HCT116 (cell line): ENCODE results near the gene SLC39A10. TPM values are rescaled to one million over a fixed set of nuclear protein-coding genes. Genes with fewer than 3 reads are reported as not detected.

Experiments used
- ATAC-seq: fragments of 200-7000 bp; cut with Tn5 transposase; 2 replicates; pipeline ENCODE4 v1.9.1; 2020; ENCODE audit warnings: mild to moderate bottlenecking, moderate library complexity
- BruUV-seq: library from RNA; stranded (reverse); fragments of 400-500 nt; replicated peaks from 2 replicates; lab custom pipeline; 2021; lab: Mats Ljungman, UMichigan
- CTCF ChIA-PET: fragments of 300-600 bp; sonication (Branson Sonifier 250); formaldehyde crosslinking; loops from one replicate; lab custom pipeline; 2021; ENCODE audit warnings: antibody characterized with exemption; lab: Charles Lee
- POLR2A ChIA-PET: fragments of 300-600, 350-600 bp; sonication (Branson Sonifier 250); formaldehyde crosslinking; loops from one replicate; lab custom pipeline; 2021; ENCODE audit warnings: antibody characterized with exemption; lab: Charles Lee
- RAD21 ChIA-PET, 2 experiments: fragments of 300-600 bp; sonication (Branson Sonifier 250); formaldehyde crosslinking; loops; one replicate each; lab custom pipeline; 2023; ENCODE audit warnings: low total read pairs in 2 of 2; ENCODE audit not compliant: uncharacterized antibody in 2 of 2, unreplicated experiment in 2 of 2, low non-redundant PET in 1 of 2; lab: Charles Lee
- DNase-seq: peaks from one replicate; pipeline ENCODE4 v3.0.0-alpha.2; 2010; ENCODE audit warnings: low read depth, low spot score
- H2AFZ ChIP-seq: fragments of 200-600 bp; shearing (Covaris generic), sonication (generic); 2 replicates; pipeline ENCODE4 v1.6.1; 2017; ENCODE audit warnings: low read depth, mixed run types, mixed read lengths, antibody characterized with exemption, low read length; ENCODE audit not compliant: poor library complexity, severe bottlenecking
- H3K27ac ChIP-seq: 2 replicates; pipeline ENCODE4 v1.5.1; 2012; ENCODE audit warnings: low read depth, low read length
- H3K27me3 ChIP-seq: fragments of 200-600 bp; sonication (generic); 2 replicates; pipeline ENCODE4 v1.6.1; 2016; ENCODE audit warnings: mixed run types, low read length, mixed read lengths; ENCODE audit not compliant: insufficient read depth
- H3K36me3 ChIP-seq, 2 experiments: fragments of 200-500 bp in 1 of 2; fragments of 200-600 bp in 1 of 2; sonication (Bioruptor generic) in 1 of 2; sonication (generic) in 1 of 2; 2 replicates each; pipeline versions ENCODE4 v1.5.1 to v1.6.1; 2014 to 2016; ENCODE audit warnings: low read length in 2 of 2, inconsistent platforms in 1 of 2, mixed read lengths in 1 of 2, mixed run types in 1 of 2; ENCODE audit not compliant: insufficient read depth in 2 of 2, control insufficient read depth in 1 of 2
- H3K4me1 ChIP-seq, 2 experiments: fragments of 200-600 bp in 1 of 2; sonication (generic) in 1 of 2; 2 replicates each; pipeline versions ENCODE4 v1.5.1 to v1.6.1; 2012 to 2017; ENCODE audit warnings: low read length in 2 of 2, inconsistent platforms in 1 of 2, mild to moderate bottlenecking in 1 of 2, mixed read lengths in 1 of 2, mixed run types in 1 of 2, moderate library complexity in 1 of 2; ENCODE audit not compliant: insufficient read depth in 2 of 2, control insufficient read depth in 1 of 2
- H3K4me2 ChIP-seq: fragments of 200-600 bp; sonication (generic); 2 replicates; pipeline ENCODE4 v1.6.1; 2017; ENCODE audit warnings: mixed run types, low read length, mixed read lengths
- H3K4me3 ChIP-seq, 2 experiments: fragments of 200-600 bp in 1 of 2; sonication (generic) in 1 of 2; replicated peaks in 1 of 2; 2 replicates each; pipeline ENCODE4 v1.5.1; 2011 to 2016; ENCODE audit warnings: low read length in 2 of 2, control low read depth in 1 of 2, low read depth in 1 of 2, mild to moderate bottlenecking in 1 of 2, mixed read lengths in 1 of 2, mixed run types in 1 of 2
- H3K79me2 ChIP-seq: fragments of 200-600 bp; sonication (generic); 2 replicates; pipeline ENCODE4 v1.6.1; 2017; ENCODE audit warnings: mild to moderate bottlenecking, mixed run types, low read length, moderate library complexity, mixed read lengths; ENCODE audit not compliant: insufficient read depth
- H3K9ac ChIP-seq: fragments of 200-600 bp; sonication (generic); 2 replicates; pipeline ENCODE4 v1.6.1; 2016; ENCODE audit warnings: low read length, mixed read lengths
- H3K9me2 ChIP-seq: fragments of 200-600 bp; sonication (generic), shearing (Covaris generic); 2 replicates; pipeline ENCODE4 v1.6.1; 2017; ENCODE audit warnings: mixed run types, mild to moderate bottlenecking, moderate library complexity; ENCODE audit not compliant: insufficient read depth
- H3K9me3 ChIP-seq, 2 experiments: fragments of 200-500 bp in 1 of 2; fragments of 200-600 bp in 1 of 2; sonication (Bioruptor generic) in 1 of 2; sonication (generic) in 1 of 2; 2 replicates each; pipeline ENCODE4 v1.6.1; 2014 to 2017; ENCODE audit warnings: low read length in 2 of 2, mixed read lengths in 2 of 2, inconsistent platforms in 1 of 2, low read depth in 1 of 2, mild to moderate bottlenecking in 1 of 2, mixed run types in 1 of 2, moderate library complexity in 1 of 2; ENCODE audit not compliant: control insufficient read depth in 1 of 2, insufficient read depth in 1 of 2
- H4K20me1 ChIP-seq: fragments of 200-600 bp; sonication (generic), shearing (Covaris generic); 2 replicates; pipeline ENCODE4 v1.6.1; 2017; ENCODE audit warnings: mixed run types, mild to moderate bottlenecking, moderate library complexity; ENCODE audit not compliant: insufficient read depth
- CBX3 ChIP-seq: IDR thresholded peaks from 2 replicates; pipeline ENCODE4 v1.6.1; 2012; ENCODE audit warnings: low read depth
- CTCF ChIP-seq, 3 experiments: fragments of 200-600 bp in 1 of 3; sonication (generic) in 1 of 3; IDR thresholded peaks in 2 of 3; conservative IDR thresholded peaks in 1 of 3; 2 replicates each; pipeline ENCODE4 v1.5.1; 2012 to 2017; ENCODE audit warnings: low read depth in 2 of 3, low read length in 2 of 3, antibody characterized with exemption in 1 of 3, borderline replicate concordance in 1 of 3, control low read depth in 1 of 3, mild to moderate bottlenecking in 1 of 3, mixed read lengths in 1 of 3, mixed run types in 1 of 3, moderate library complexity in 1 of 3; ENCODE audit not compliant: insufficient read depth in 1 of 3
- ELF1 ChIP-seq: IDR thresholded peaks from 2 replicates; pipeline ENCODE4 v1.6.1; 2012; ENCODE audit warnings: low read depth, borderline replicate concordance
- EZH2 ChIP-seq: fragments of 200-600 bp; sonication (generic); IDR thresholded peaks from 2 replicates; pipeline ENCODE4 v1.6.1; 2017; ENCODE audit warnings: antibody characterized with exemption, mixed run types
- EZH2phosphoT487 ChIP-seq: fragments of 200-600 bp; IDR thresholded peaks from 2 replicates; pipeline ENCODE4 v1.6.1; 2018; ENCODE audit warnings: antibody characterized with exemption, borderline replicate concordance
- MAX ChIP-seq: IDR thresholded peaks from 2 replicates; pipeline ENCODE4 v1.6.1; 2012
- POLR2AphosphoS5 ChIP-seq: IDR thresholded peaks from 2 replicates; pipeline ENCODE4 v1.6.1; 2011; ENCODE audit warnings: mild to moderate bottlenecking, low read depth, low read length, moderate library complexity
- RAD21 ChIP-seq: IDR thresholded peaks from 2 replicates; pipeline ENCODE4 v1.6.1; 2012; ENCODE audit warnings: low read depth, mild to moderate bottlenecking
- SIN3A ChIP-seq: IDR thresholded peaks from 2 replicates; pipeline ENCODE4 v1.6.1; 2012; ENCODE audit warnings: low read depth
- SRF ChIP-seq: IDR thresholded peaks from 2 replicates; pipeline ENCODE4 v1.6.1; 2012; ENCODE audit warnings: low read depth
- TCF7L2 ChIP-seq: IDR thresholded peaks from 2 replicates; pipeline ENCODE4 v1.7.0; 2011; ENCODE audit warnings: borderline replicate concordance, inconsistent platforms; ENCODE audit not compliant: insufficient read depth, insufficient read length; ENCODE audit errors: extremely low read depth
- YY1 ChIP-seq: IDR thresholded peaks from 2 replicates; pipeline ENCODE4 v1.6.1; 2011; ENCODE audit warnings: low read length, low read depth, moderate library complexity, mild to moderate bottlenecking; ENCODE audit not compliant: insufficient replicate concordance; ENCODE audit errors: extremely low read depth
- ZBTB33 ChIP-seq: IDR thresholded peaks from 2 replicates; pipeline ENCODE4 v1.6.1; 2011; ENCODE audit warnings: mild to moderate bottlenecking, low read length, moderate library complexity; ENCODE audit not compliant: insufficient replicate concordance; ENCODE audit errors: extremely low read depth
- intact Hi-C: fragments of 100-400 bp; cut with micrococcal nuclease; formaldehyde crosslinking; loops from 2 replicates; pipeline ENCODE4 v1.10.0; 2022
- total RNA-seq: library from RNA; stranded (reverse); gene quantifications from one replicate; pipeline ENCODE4 v1.2.1, GENCODE V29; 2021; ENCODE audit not compliant: unreplicated experiment
- TF ChIP-seq, protein P1 (sequence below): IDR thresholded peaks from 2 replicates; pipeline ENCODE4 v1.6.1; 2012; ENCODE audit warnings: low read depth
- TF ChIP-seq, protein P2 (sequence below): IDR thresholded peaks from 2 replicates; pipeline ENCODE4 v1.6.1; 2012

The SLC39A10 gene
- total RNA-seq, 1 experiment from 2014 or later: 59.0 TPM

- ATAC-seq (no peak), DNase-seq (no peak)
- H3K9me3 ChIP-seq: no peaks in the 10 kb centered on the region
- no peaks in the 10 kb centered on the region for H4K20me1 ChIP-seq
- no peaks in the 10 kb centered on the region for H3K79me2 ChIP-seq
- RAD21 ChIA-PET: no interaction called here
- no peak overlapping the region for H3K4me2 ChIP-seq
- POLR2A ChIA-PET: no interaction called here
- no peak for TF ChIP-seq CBX3
- TF ChIP-seq ELF1: no peak
- TF ChIP-seq EZH2phosphoT487: no peak
- no peak for TF ChIP-seq SRF
- TF ChIP-seq MAX: no peak
- TF ChIP-seq CTCF (IDR thresholded peaks at IDR 0.05 in 2 of 3, conservative IDR thresholded peaks at IDR 0.05 in 1 of 3; ENCODE audit: borderline replicate concordance in 1 of 3, insufficient read depth in 1 of 3, low read depth in 2 of 3, low read length in 2 of 3): no peak
- no peak for TF ChIP-seq ZBTB33
- TF ChIP-seq, protein P1, sequence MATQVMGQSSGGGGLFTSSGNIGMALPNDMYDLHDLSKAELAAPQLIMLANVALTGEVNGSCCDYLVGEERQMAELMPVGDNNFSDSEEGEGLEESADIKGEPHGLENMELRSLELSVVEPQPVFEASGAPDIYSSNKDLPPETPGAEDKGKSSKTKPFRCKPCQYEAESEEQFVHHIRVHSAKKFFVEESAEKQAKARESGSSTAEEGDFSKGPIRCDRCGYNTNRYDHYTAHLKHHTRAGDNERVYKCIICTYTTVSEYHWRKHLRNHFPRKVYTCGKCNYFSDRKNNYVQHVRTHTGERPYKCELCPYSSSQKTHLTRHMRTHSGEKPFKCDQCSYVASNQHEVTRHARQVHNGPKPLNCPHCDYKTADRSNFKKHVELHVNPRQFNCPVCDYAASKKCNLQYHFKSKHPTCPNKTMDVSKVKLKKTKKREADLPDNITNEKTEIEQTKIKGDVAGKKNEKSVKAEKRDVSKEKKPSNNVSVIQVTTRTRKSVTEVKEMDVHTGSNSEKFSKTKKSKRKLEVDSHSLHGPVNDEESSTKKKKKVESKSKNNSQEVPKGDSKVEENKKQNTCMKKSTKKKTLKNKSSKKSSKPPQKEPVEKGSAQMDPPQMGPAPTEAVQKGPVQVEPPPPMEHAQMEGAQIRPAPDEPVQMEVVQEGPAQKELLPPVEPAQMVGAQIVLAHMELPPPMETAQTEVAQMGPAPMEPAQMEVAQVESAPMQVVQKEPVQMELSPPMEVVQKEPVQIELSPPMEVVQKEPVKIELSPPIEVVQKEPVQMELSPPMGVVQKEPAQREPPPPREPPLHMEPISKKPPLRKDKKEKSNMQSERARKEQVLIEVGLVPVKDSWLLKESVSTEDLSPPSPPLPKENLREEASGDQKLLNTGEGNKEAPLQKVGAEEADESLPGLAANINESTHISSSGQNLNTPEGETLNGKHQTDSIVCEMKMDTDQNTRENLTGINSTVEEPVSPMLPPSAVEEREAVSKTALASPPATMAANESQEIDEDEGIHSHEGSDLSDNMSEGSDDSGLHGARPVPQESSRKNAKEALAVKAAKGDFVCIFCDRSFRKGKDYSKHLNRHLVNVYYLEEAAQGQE: no peak
- TF ChIP-seq SIN3A: no peak
- no peak for TF ChIP-seq RAD21
- TF ChIP-seq TCF7L2: no peak
- no peak for TF ChIP-seq POLR2AphosphoS5
- TF ChIP-seq, protein P2, sequence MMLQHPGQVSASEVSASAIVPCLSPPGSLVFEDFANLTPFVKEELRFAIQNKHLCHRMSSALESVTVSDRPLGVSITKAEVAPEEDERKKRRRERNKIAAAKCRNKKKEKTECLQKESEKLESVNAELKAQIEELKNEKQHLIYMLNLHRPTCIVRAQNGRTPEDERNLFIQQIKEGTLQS: no peak
- TF ChIP-seq YY1: no peak
- TF ChIP-seq EZH2: no peak
- H3K27ac ChIP-seq: no peak overlapping the region
- BruUV-seq: no TSS peak
- H2AFZ ChIP-seq: no peak overlapping the region
- no peaks in the 10 kb centered on the region for H3K36me3 ChIP-seq
- no peaks in the 10 kb centered on the region for H3K27me3 ChIP-seq
- H3K9me2 ChIP-seq: no peaks in the 10 kb centered on the region
- no peak overlapping the region for H3K9ac ChIP-seq
- CTCF ChIA-PET: no interaction called here
- H3K4me3 ChIP-seq: no peak overlapping the region
- no peaks in the 10 kb centered on the region for H3K4me1 ChIP-seq
- intact Hi-C loops: no loop called here
These were observed 37.4 kb upstream of the SLC39A10 start for GRCh38 chr2:195619590-195619989.
